H9 (cell line): Measurements from ENCODE around the gene ACTL7B. TPM values are rescaled to one million over a fixed set of nuclear protein-coding genes. Genes with fewer than 3 reads are reported as not detected.

ENCODE experiments used
- DNase-seq: peaks from one replicate; pipeline ENCODE4 v3.0.0-alpha.2; 2017
- H2AFZ ChIP-seq: one replicate; pipeline ENCODE4 v1.6.1; 2013; ENCODE audit warnings: mild to moderate bottlenecking, low read length, control low read depth, moderate library complexity
- H2AK5ac ChIP-seq: 2 replicates; pipeline ENCODE4 v1.6.1; 2013; ENCODE audit warnings: low read length, control low read depth, mixed read lengths; ENCODE audit not compliant: insufficient read length
- H2BK120ac ChIP-seq: one replicate; pipeline ENCODE4 v1.6.1; 2013; ENCODE audit warnings: low read depth, mild to moderate bottlenecking, low read length, control low read depth, inconsistent platforms; ENCODE audit not compliant: poor library complexity, severe bottlenecking
- H2BK12ac ChIP-seq: 2 replicates; pipeline ENCODE4 v1.6.1; 2013; ENCODE audit warnings: low read length, control low read depth, mixed read lengths, low read depth; ENCODE audit not compliant: insufficient read length
- H2BK15ac ChIP-seq: 2 replicates; pipeline ENCODE4 v1.6.1; 2013; ENCODE audit warnings: low read depth, low read length, control low read depth
- H2BK20ac ChIP-seq: one replicate; pipeline ENCODE4 v1.6.1; 2013; ENCODE audit warnings: low read depth, mild to moderate bottlenecking, low read length, control low read depth, inconsistent platforms; ENCODE audit not compliant: poor library complexity, severe bottlenecking
- H2BK5ac ChIP-seq: 2 replicates; pipeline ENCODE4 v1.6.1; 2013; ENCODE audit warnings: low read length, control low read depth, mixed read lengths; ENCODE audit not compliant: insufficient read length
- H3K14ac ChIP-seq: 2 replicates; pipeline ENCODE4 v1.6.1; 2013; ENCODE audit warnings: low read length, control low read depth; ENCODE audit not compliant: insufficient read depth
- H3K18ac ChIP-seq: 2 replicates; pipeline ENCODE4 v1.6.1; 2013; ENCODE audit warnings: low read depth, mild to moderate bottlenecking, mixed read lengths, low read length, control low read depth; ENCODE audit not compliant: insufficient read length
- H3K23ac ChIP-seq: 2 replicates; pipeline ENCODE4 v1.6.1; 2013; ENCODE audit warnings: low read length, control low read depth, mixed read lengths, low read depth; ENCODE audit not compliant: insufficient read length
- H3K23me2 ChIP-seq: 2 replicates; pipeline ENCODE4 v1.6.1; 2013; ENCODE audit warnings: low read depth, mild to moderate bottlenecking, mixed read lengths, low read length, control low read depth; ENCODE audit not compliant: insufficient read length, poor library complexity, severe bottlenecking
- H3K27ac ChIP-seq: 2 replicates; pipeline ENCODE4 v1.5.1; 2013; ENCODE audit warnings: low read length, control low read depth, mixed read lengths, low read depth; ENCODE audit not compliant: insufficient read length
- H3K27me3 ChIP-seq: 2 replicates; pipeline ENCODE4 v1.6.1; 2013; ENCODE audit warnings: low read length, control low read depth, inconsistent platforms; ENCODE audit not compliant: insufficient read depth
- H3K4ac ChIP-seq: 2 replicates; pipeline ENCODE4 v1.6.1; 2013; ENCODE audit warnings: low read depth, mild to moderate bottlenecking, control low read depth, inconsistent platforms, low read length, moderate library complexity
- H3K4me1 ChIP-seq: 2 replicates; pipeline ENCODE4 v1.6.1; 2013; ENCODE audit warnings: low read length, control low read depth, inconsistent platforms; ENCODE audit not compliant: insufficient read depth
- H3K4me2 ChIP-seq: 2 replicates; pipeline ENCODE4 v1.6.1; 2013; ENCODE audit warnings: low read length, control low read depth, mixed read lengths; ENCODE audit not compliant: insufficient read length, insufficient read depth
- H3K56ac ChIP-seq: 2 replicates; pipeline ENCODE4 v1.6.1; 2013; ENCODE audit warnings: low read depth, mild to moderate bottlenecking, mixed read lengths, low read length, control low read depth; ENCODE audit not compliant: insufficient read length
- H3K79me1 ChIP-seq: 2 replicates; pipeline ENCODE4 v1.6.1; 2013; ENCODE audit warnings: low read depth, mild to moderate bottlenecking, moderate library complexity, low read length, control low read depth, inconsistent platforms; ENCODE audit not compliant: insufficient read depth, poor library complexity, severe bottlenecking
- H3K79me2 ChIP-seq: 2 replicates; pipeline ENCODE4 v1.6.1; 2013; ENCODE audit warnings: low read length, control low read depth, inconsistent platforms; ENCODE audit not compliant: insufficient read depth
- H3K9ac ChIP-seq: 2 replicates; pipeline ENCODE4 v1.6.1; 2013; ENCODE audit warnings: low read length, control low read depth, mixed read lengths; ENCODE audit not compliant: insufficient read length; ENCODE audit errors: extremely low read depth
- H3K9me3 ChIP-seq: one replicate; pipeline ENCODE4 v1.6.1; 2013; ENCODE audit warnings: low read depth, low read length, inconsistent platforms; ENCODE audit not compliant: control insufficient read depth
- H3T11ph ChIP-seq: one replicate; pipeline ENCODE4 v1.6.1; 2013; ENCODE audit warnings: mild to moderate bottlenecking, low read length, control low read depth, inconsistent platforms
- H4K20me1 ChIP-seq: one replicate; pipeline ENCODE4 v1.6.1; 2013; ENCODE audit not compliant: control insufficient read depth, insufficient read length, insufficient read depth
- H4K5ac ChIP-seq: 2 replicates; pipeline ENCODE4 v1.6.1; 2013; ENCODE audit warnings: low read depth, mild to moderate bottlenecking, mixed read lengths, low read length, control low read depth; ENCODE audit not compliant: insufficient read length
- H4K8ac ChIP-seq: replicated peaks from 2 replicates; pipeline ENCODE4 v1.6.1; 2013; ENCODE audit warnings: low read length, control low read depth, mixed read lengths, low read depth; ENCODE audit not compliant: insufficient read length
- H4K91ac ChIP-seq: 2 replicates; pipeline ENCODE4 v1.6.1; 2013; ENCODE audit warnings: low read depth, mild to moderate bottlenecking, moderate library complexity, mixed read lengths, low read length, control low read depth; ENCODE audit not compliant: insufficient read length
- H3K27ac Mint-ChIP-seq, 3 experiments: 2 replicates in 2 of 3; 3 replicates in 1 of 3; pipeline ENCODE4 v1.8.0; 2020 to 2021; ENCODE audit warnings: mixed read lengths in 3 of 3, mild to moderate bottlenecking in 1 of 3, moderate library complexity in 1 of 3
- H3K27me3 Mint-ChIP-seq: 2 replicates; pipeline ENCODE4 v1.8.0; 2021; ENCODE audit warnings: low read depth, mild to moderate bottlenecking, moderate library complexity, mixed read lengths
- H3K36me3 Mint-ChIP-seq, 3 experiments: 2 replicates in 2 of 3; 3 replicates in 1 of 3; pipeline ENCODE4 v1.8.0; 2020 to 2021; ENCODE audit warnings: low read depth in 3 of 3, mixed read lengths in 3 of 3; ENCODE audit not compliant: insufficient read depth in 1 of 3
- H3K4me1 Mint-ChIP-seq, 2 experiments: 2 replicates each; pipeline ENCODE4 v1.8.0; 2020; ENCODE audit warnings: mixed read lengths in 2 of 2
- H3K4me3 Mint-ChIP-seq, 2 experiments: 2 replicates in 1 of 2; 3 replicates in 1 of 2; pipeline ENCODE4 v1.8.0; 2020 to 2021; ENCODE audit warnings: mild to moderate bottlenecking in 2 of 2, mixed read lengths in 2 of 2, moderate library complexity in 1 of 2
- H3K9me3 Mint-ChIP-seq, 2 experiments: 2 replicates in 1 of 2; 3 replicates in 1 of 2; pipeline ENCODE4 v1.8.0; 2020; ENCODE audit warnings: mild to moderate bottlenecking in 2 of 2, mixed read lengths in 2 of 2, moderate library complexity in 1 of 2
- CTCF ChIP-seq: fragments of 200-600 bp; sonication (generic); conservative IDR thresholded peaks from 3 replicates; pipeline ENCODE4 v1.8.0; 2021; ENCODE audit warnings: antibody characterized with exemption, mild to moderate bottlenecking
- WGBS: extraction: QIAGEN DNeasy Blood & Tissue Kit; methylation state at CpG from one replicate; pipeline ENCODE4 v1.1.7; 2013; ENCODE audit warnings: missing lambda C conversion rate, low lambda C conversion rate, mixed read lengths; ENCODE audit not compliant: insufficient read length; ENCODE audit errors: extremely low coverage; 5-methylcytosine and 5-hydroxymethylcytosine counted together
- total RNA-seq: library from RNA; stranded (reverse); gene quantifications from 2 replicates; pipeline ENCODE4 v1.2.1, GENCODE V29; 2021

Gene ACTL7B
- total RNA-seq, 1 experiment from 2014 or later, result 0.09 TPM

GRCh38 chr9:108863891-108864290 is 8.1 kb upstream of the ACTL7B start:
- Histone ChIP-seq H3K9ac (no peak overlapping the region), H4K91ac (no peak overlapping the region), H2BK20ac (no peak overlapping the region), H3T11ph (no peak overlapping the region), H3K79me2 (no peaks in the 10 kb centered on the region), H3K56ac (no peak overlapping the region), H3K23ac (no peak overlapping the region), H3K27me3 (no peaks in the 10 kb centered on the region), H3K9me3 (no peaks in the 10 kb centered on the region), H2BK12ac (no peak overlapping the region), H2AFZ (no peak overlapping the region), H4K8ac (no peak overlapping the region), H3K4ac (no peak overlapping the region), H3K27ac (no peak overlapping the region), H2BK5ac (no peak overlapping the region), H3K18ac (no peak overlapping the region), H3K4me2 (no peak overlapping the region), H2BK15ac (no peak overlapping the region), H4K20me1 (no peaks in the 10 kb centered on the region), H3K79me1 (no peaks in the 10 kb centered on the region), H3K14ac (no peak overlapping the region), H3K23me2 (no peaks in the 10 kb centered on the region), H2BK120ac (no peak overlapping the region), H2AK5ac (no peak overlapping the region), H3K4me1 (no peaks in the 10 kb centered on the region), H4K5ac (no peak overlapping the region)
- DNase-seq, result no peak
- no peak overlapping the region for H3K4me3 Mint-ChIP-seq
- no peak for TF ChIP-seq CTCF
- no peak overlapping the region for H3K27ac Mint-ChIP-seq
- no peaks in the 10 kb centered on the region for H3K4me1 Mint-ChIP-seq
- H3K36me3 Mint-ChIP-seq, result peaks cover 4 to 19% (median 4%) of the 10 kb centered on the region in 3 experiments; a peak in 4 of 7 replicates
- no CpG with 5 or more reads among the region's 3 CpGs for WGBS
- H3K27me3 Mint-ChIP-seq, result no peaks in the 10 kb centered on the region; the same call in 1 of the 2 replicates
- H3K9me3 Mint-ChIP-seq, result no peaks in the 10 kb centered on the region
